ENCODE measurements around the gene GOLGA6L10.

- no peak for TF ChIP-seq CTCF (IDR thresholded peaks at IDR 0.05)
- no peak for TF ChIP-seq POLR2A (IDR thresholded peaks at IDR 0.05; ENCODE audit: low read depth)
- no peak for TF ChIP-seq EP300 (IDR thresholded peaks at IDR 0.05)
- no peak for TF ChIP-seq POLR2AphosphoS5 (IDR thresholded peaks at IDR 0.05)
Measured at GRCh38 chr15:82298520-82298919, 50.8 kb downstream of the GOLGA6L10 start.

Measured in esophagus muscularis mucosa (tissue), 4 donors.